Renal cortical epithelial cell (primary cell): ENCODE data around the gene SELENOO. TPM values are rescaled to one million over a fixed set of nuclear protein-coding genes. Genes with fewer than 3 reads are reported as not detected.

Experiments used
- DNase-seq: peaks from one replicate; pipeline ENCODE4 v3.0.0-alpha.2; 2011; ENCODE audit warnings: low read depth
- total RNA-seq: library from RNA; depleted of rRNA; stranded (reverse); fragments of >200 nt; gene quantifications from 2 replicates; pipeline ENCODE4 v1.2.3, GENCODE V29; 2014

SELENOO gene
- total RNA-seq, 1 donor from 2014 or later = 26.7 TPM

DNA sequence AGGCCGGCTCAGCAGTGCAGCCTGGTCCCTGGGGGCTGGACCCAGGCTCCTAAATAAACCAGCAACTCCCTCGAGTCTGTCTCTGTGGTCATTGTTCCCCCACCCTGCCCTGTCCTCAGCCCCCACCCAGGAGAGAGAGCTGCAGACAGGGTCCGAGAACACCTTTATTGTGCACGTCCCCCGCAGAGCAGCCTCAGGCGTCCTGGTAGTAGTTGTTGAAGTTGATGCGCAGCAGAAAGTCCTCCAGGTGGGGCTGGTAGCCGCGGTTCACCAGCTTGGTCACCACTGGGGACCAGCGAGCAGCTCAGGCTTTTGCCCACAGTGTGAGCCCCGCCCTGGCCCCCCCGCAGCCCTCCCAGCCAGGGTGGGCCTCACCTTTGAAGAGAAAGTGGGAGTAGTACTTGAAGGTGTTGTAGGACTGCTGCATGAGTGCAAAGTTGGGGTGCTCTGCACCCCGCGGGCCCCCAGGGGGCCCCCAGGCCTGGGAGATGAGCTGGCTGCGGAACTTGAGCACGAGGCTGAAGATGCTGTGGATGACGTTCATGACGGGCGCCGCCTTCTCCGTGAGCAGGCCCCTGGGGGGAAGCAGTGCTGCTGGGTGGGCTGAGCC, 16.8 kb downstream of the SELENOO start:
- DNase-seq = no peak

DNA sequence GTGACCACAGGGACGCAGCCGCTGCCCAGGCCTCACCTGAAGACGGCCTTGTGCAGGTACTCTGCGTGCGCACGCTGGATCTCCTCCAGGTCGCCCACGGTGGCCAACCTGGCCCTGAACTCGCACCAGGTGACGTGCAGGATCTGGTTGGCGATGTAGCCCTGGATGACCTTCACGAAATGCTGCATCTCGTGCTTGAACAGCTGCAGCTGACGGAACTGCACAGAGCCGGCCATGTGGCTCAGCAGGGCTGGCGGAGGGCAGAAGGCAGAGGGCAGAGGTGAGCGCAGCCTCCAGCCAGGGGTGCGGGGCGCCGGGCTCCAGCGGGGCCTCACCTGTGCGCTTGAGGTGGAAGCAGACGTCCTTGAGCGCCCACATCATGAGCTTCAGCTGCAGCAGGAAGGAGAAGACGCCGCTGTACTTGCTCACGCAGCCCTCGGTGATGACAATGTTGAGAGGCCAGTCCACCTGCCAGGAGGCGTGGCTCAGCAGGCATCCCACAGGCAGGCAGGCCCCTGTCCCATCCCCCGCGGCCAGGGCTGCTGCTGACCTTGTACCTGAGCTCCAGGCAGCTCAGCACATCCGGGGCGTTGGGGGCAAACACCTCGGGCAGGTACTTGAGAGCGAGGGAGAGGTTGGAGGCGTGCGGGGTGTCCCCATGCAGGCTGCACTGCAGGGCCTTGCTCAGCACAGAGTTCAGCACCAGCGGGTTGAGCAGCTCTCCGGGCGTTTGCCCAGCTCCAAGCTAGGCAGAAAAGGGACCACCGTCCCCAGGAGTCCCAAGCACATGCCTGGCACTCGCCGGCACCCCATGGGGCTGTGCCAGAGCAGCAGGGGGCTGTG, 17.6 kb downstream of the SELENOO start:
- no peak for DNase-seq

DNA sequence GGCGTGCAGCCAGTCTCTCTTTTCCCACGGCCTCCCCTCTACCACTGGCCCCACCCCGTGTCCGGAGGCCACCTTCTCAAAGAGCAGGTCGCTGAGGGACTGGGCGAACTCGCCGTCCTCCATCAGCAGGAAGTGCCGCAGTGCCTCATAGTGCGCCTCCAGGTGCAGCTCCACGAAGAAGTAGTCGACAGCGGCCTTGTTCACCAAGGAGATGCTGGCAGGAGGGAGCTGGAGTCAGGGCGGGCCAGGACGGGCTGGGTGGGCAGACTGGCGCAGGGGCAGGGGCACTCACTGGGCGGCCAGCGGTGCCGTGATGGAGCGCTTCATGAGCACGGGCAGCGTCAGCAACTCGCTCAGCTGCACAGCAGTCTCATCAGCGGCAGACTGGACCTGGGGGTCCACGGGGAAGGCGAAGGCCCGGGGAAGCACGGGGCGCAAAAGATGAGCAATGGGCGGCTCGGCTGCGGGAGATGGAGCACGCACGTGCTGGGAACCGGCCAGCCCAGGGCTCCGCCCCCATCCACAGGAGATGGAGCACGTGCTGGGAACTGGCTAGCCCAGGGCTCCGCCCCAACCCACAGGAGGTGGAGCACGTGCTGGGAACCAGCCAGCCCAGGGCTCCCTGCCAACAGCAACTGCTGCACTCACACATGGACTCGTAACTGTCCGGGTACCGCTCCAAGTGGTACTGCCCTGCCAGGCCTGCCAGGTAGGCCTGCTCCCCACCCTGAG, 18.4 kb downstream of the SELENOO start:
- peak; percentile 42 for DNase-seq

DNA sequence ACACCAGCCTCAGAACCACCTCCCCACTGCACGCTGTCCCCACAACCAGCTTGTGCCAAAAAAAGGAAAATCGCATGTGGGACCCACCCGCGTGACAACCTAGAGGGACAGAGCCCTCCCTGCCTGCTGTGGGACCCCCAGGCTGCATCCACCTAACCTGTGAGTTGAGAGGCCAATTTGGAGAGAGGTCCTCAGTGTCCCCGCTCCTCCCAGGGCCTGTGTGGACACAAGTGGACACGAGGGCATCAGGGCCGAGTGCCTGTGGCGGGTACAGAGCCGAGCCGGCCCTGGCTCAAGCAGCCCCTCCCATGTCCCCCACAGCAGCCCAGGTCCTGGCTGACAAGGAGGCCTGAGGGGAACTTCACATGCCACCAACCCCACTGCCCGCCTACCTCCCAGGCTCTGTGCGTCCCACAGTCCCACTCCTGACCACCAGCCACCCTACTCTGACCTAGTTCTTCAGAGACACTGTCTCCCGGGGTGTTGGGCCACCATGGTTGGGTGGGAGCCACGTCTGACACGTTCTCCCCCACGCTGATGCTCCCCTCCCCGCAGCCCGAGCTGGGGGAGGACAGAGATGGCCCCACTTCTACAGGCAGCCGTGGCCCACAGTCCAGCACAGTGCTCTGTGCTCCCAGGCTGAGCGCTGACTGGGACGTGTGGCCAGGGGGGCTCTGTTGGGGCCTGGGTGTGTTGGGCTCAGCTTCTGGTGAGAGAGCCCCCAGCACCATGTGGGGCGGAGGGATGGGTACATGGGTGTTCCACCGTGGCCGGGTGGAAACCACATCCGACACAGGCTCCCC, 19.2 kb downstream of the SELENOO start:
- DNase-seq = no peak

DNA sequence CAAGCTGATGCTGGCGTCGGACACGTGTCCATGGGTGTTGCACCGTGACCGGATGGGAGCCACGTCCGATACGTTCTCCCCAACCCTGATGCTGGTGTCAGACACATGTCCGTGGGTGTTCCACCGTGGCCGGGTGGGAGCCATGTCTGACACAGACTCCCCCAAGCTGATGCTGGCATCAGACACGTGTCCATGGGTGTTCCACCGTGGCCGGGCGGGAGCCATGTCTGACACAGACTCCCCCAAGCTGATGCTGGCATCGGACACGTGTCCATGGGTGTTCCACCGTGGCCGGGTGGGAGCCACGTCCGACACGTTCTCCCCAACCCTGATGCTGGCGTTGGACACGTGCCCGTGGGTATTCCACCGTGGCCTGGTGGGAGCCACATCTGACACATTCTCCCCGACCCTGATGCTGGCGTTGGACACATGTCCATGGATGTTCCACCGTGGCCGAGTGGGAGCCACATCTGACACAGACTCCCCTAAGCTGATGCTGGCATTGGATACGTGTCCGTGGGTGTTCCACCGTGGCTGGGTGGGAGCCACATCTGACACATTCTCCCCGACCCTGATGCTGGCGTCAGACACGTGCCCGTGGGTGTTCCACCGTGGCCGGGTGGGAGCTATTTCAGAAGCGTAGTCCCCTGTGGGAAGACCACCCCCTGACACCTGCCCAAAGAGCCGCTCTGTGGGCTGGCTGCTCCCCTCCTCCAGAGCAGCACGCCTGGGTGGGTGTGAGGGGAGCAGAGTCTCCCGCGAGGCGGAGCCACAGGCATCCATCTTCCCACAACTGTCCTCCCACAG, 20.0 kb downstream of the SELENOO start:
- DNase-seq = no peak

DNA sequence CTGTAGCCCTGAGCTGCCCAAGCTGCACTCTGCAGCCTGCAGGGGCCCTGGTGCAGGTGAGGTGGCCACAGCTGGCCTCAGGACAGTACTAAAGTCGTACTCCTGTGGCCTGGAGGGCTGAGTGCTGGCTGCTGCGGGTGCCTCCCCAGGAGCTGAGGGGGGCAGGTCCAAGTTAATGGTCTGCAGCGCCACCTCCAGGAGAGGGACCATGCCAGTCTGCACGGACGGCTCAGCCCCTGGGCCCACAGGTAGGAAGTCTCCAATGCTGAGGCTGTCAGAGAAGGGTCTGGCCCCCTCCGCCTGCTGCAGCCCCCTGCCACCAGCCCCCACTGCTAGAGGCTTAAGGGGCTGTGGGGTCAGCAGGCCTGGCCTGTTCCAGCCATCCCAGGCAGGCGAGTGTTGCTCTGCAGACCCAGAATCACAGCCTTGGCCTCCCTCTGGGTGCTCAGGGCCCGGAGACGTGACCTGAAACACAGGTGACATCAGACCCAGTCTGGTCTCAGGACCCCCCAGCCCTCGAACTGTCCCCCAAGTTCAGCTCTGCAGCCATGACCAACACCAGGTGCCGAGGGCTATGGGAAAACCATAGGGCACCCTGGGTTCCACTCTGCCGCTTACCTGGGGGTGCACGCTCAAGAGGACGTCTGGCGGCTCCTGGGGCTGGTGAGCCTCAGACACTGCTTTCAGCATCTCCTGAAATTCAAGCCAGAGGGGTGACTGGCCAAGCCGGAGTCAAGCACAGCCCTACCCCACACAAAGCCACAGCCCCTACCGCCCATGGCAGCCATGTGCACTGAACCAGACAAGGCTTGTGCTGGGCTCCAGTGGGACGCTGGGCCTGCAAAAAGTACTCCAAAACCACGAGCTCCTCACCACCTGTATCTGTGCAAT, 20.8 kb downstream of the SELENOO start:
- no peak for DNase-seq

DNA sequence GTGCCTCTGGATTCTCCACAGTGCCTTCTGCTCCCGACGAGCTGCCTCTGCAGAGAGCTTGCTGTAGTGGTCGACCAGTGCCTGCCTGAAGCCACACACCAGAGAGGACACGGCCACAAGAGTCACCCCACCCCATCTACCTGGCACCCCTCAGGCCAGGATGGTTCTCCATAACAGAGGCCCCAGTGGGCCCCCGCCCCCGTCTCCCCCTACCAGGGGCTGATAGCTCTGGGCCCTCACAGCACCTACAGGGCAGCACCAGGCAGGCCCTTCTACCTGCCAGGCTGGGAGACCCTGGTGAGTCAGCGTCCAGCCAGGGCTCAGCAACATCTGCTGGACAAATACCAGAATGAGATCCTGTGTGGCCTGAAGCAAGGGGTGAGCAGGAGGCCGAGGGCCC, 21.7 kb downstream of the SELENOO start:
- no peak for DNase-seq

DNA sequence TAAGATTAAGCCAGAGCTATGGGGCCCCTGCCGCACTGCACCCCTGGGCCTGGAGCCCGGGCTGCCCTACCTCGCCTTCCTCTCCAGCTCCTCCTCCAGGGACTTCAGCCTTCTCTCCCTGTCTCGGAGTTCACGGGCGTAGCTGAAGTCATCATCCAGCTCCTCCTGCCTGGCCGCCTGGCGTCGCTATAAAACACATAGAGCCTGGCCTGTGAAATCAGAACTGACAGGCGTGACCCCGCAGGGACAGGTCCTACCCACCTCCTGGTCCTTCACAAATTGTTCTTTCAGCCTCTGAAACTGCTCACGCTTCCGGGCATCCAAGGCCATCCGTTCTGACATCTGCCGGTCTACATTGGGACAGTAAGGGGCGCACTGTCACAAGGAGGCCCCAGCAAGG, 23.3 kb downstream of the SELENOO start:
- no peak for DNase-seq

DNA sequence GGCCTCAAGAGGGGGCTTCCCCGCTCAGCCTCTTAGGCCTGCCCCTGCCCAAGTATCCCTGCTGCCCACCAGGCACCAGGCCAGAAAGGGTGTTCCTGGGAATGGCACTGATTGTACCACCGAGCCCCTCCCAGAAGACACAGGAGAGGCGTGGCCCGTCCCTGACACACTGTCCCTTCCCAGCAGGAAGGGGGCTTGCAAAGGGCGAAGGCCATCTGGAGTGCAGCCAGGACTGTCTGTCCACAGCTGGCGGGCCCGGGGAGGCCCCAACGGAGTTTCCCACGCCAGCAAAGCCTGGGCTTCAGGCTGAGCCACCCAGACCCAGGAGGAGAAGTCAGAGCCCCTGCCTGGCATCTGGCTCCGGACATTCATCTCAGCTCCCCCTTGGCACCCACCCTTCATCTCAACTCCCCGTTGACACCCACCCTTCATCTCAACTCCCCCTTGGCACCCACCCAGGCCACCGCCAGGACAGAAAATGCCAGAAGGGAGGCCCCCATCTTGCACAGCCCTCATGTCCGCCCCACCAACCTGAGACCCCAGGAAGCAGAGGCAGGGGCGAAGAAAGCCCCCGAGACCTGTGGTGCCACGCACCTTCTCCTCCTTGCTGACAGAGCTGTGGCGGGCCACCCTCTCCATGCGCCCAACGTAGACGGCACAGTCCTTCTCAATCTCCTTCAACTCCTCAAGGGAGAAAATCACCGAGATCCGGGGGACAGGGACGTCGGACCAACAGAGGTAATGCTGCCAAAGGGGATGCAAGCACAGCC, 24.6 kb downstream of the SELENOO start:
- no peak for DNase-seq

DNA sequence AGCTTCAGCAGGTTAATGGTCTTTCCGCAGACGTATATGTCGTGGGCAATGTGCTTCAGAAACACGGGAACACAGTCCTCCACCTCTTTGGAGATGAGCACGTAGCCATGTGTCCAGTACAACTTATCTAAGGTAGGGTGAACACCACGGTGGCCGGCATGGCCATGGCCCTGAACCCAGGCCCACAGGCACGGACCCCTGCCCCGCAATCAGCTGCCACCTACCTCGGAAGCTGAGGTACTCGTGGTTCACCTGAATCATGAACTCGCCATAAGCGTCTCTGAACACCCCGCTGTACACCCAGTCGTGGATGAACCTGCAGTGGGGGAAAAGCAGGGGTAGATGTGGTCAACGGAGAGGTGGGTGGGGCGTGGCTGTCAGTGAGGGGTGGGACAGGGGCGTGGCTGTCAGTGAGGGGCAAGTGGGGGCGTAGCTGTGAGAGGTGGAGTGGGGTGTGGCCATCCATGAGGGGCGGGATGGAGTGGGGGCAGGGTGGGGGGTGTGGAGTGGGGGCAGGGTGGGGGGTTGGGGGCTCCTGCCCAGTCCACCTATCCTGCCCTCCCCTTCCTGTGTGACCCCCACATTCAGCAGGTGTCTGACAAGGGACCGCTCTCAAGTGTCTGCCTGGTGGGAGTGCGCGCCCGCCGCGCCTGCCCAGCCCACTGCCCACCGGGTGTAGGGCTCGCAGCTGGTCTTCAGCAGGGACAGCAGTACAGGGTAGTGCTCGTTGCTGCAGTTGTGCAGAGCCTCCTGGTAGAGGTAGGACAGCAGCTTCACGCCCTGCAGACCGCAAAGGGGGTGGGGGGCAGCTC, 25.5 kb downstream of the SELENOO start:
- DNase-seq = no peak

DNA sequence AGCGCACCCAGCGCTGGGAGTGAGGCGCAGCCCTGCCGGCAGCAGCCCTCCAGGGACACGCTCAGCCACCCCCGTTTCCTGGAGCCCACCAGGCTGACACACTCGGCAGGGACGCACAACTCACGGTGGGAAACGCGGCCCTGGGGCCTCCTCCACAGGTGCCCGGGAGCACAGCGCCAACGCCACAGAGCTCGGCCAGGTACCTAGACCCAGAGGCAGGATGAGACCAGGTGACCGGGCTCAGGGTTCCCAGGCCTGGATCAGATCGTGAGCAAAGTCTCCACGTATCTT, 26.0 kb downstream of the SELENOO start:
- DNase-seq = no peak

DNA sequence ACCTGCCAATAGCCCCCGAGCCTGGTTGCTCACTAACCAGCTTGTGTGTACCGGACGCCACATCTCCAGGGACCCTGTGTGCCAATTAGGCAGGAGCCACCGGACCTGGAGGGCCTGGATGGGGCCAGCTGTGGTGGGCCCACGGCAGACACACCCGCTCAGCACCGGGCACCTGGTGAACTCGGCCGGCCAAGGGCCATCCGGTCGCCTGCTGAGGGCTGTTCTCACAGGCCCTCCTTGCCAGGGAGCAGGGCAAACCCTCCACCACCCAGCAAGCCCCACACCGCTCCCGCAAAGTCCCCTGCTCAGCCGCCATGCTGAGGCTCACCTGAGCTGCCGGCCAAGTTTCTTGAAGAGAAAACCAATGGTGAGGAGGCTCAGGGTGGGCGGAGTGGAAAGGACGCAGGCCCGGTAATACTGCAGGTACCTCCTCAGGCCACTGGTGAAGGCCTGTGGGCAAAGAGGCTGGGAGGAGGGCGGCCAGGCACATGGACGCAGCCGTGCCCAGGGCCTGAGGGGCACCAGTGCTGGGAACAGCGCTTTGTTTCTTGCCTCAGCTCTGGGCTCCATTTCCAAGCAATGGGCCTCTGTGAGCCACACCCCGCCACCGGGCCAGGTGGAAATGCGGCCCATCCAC, 26.9 kb downstream of the SELENOO start:
- DNase-seq = no peak

DNA sequence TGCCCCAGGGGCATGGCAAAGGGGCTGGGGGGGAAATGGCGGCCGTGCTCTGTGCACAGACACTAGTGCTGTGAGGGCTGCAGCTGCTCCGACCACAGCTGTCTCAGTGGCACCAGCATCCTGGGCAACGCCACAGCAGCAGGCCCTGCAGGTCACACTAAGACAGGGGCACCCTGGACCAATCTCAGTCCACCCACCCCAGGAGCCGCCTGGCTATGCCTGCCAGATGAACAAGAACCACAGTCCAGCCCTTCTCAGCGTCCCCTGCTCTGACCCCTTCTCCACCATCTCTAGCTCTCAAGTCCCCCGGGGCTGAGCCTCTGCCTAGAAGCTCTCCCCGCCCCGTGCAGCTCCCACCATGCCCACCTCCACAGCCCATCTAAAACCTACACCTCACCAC, 27.6 kb downstream of the SELENOO start:
- no peak for DNase-seq

DNA sequence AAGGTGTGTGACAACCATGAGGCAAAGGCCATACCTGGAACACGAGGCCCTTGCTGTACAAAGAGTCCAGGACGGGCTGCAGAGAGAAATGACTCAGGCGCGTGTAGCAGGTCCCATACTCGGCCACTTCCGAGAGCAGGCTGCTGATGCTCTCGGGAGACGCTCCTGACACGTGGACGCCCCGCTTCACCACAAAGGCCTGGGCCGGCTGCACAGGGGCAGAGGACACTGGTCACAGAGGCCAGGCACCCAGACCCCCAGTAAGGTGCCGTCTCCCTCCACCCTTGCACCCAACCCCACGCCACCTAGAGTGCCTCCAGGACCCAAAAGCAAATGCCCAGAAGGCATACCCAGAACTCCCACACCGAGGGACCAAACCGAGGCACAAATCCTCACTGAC, 28.6 kb downstream of the SELENOO start:
- no peak for DNase-seq

DNA sequence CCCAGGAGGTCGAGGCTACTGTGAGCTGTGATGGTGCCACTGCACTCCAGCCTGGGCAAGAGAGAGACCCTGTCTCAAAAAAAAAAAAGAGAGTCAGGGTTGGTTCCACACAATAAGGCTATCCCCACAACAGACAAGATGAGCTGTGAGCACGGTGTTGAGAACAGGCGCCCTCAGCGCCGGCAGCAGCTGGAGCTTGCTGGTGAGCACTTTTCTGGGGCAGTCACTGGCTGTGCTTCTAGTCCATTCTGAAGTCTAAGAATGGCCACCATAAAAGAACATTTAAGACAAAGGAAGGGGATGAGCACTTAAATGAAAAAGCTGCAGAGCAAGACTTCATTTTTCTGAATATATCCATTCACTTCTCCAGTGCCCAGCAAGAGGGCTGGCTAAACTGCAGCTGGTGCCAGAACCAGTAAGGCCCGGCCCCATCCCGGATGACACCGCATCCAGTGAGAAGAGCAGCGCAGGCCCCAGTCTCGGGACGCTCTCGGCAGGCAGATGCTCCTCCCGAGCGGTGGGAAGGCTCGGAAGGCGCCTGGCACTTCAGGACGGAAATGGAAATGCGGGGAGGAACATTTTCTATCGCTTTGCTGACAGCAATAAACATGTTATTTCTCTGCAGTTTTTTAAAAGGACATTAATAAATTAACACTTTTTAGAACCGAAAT, 31.8 kb downstream of the SELENOO start:
- DNase-seq = no peak

DNA sequence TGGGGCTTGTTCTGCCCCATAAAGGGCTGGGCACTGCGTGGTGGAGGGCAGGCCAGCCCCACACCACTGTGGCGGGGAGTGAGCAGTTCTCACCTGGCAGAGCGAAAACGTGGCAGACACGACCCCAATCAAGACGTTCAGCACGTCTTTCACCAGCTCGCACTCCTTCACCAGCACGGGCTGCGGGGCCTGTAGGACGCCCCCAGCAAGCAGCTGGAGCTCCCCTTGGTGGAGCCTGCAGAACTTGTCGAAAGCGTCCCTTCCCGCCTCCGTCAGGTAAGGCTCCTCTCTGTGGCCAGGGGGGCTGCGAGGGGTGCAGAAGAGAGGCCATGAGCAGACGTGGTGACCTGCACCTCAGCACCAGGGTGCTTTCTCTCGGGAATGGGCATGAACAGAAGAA, 32.4 kb downstream of the SELENOO start:
- no peak for DNase-seq

DNA sequence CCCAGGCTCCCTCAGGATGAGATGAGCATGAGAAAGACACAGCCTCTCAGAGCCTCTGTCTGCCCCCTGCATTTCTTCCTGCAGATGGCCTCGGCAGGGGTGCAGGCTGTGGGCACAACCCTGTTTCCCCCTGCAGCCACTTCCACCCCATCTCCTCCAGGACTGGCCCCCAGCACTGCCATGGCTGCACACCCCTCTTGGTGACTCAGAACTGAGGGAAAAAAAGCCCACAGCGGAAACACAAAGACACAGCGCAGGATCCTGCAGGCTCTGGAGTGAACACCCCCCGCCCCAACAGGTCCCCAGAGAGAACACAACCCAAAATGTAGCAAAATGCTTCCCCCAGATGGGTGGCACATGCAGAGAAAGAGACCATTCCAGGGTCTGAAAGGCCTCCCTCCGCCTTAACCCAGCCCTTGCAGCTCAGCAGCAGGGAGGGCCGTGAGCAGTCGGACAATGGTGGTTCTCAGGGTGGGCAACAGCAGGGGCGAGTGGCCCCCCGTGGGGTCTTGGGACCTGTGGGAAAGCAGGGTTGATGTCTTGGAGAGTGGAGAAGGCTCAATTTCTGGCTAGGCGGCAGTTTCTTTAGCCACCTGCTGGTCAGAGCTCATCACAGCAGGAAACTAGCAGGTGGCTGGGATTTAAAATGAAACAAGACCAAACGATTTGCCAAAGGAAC, 36.1 kb downstream of the SELENOO start:
- no peak for DNase-seq
